HEK293 (cell line): Measurements from ENCODE around the gene MAIP1.

ENCODE experiments used
- CTCF ChIA-PET: fragments of 350-600 bp; formaldehyde crosslinking; extraction: SDS; loops from one replicate; lab custom pipeline; 2021; ENCODE audit warnings: antibody characterized with exemption; lab: Yijun Ruan, JAX
- POLR2A ChIA-PET: fragments of 300-600 bp; formaldehyde crosslinking; extraction: SDS; loops from one replicate; lab custom pipeline; 2020; ENCODE audit warnings: antibody characterized with exemption, inconsistent platforms; lab: Yijun Ruan, JAX
- H3K27ac ChIP-seq: fragments of 200-500 bp; sonication (Bioruptor generic); 2 replicates; pipeline ENCODE4 v1.5.1; 2014; ENCODE audit warnings: low read depth, low read length, control low read depth, inconsistent platforms; ENCODE audit errors: extremely low read depth
- H3K36me3 ChIP-seq, 2 experiments: fragments of 200-500 bp in 1 of 2; sonication (Bioruptor generic) in 1 of 2; 1 replicate in 1 of 2; 2 replicates in 1 of 2; pipeline ENCODE4 v1.5.1; 2014 to 2017; ENCODE audit warnings: inconsistent platforms in 2 of 2, low read length in 2 of 2; ENCODE audit not compliant: control insufficient read depth in 2 of 2, insufficient read depth in 1 of 2
- H3K4me1 ChIP-seq: fragments of 200-500 bp; sonication (Bioruptor generic); 2 replicates; pipeline ENCODE4 v1.5.1; 2014; ENCODE audit warnings: mild to moderate bottlenecking, low read length, inconsistent platforms; ENCODE audit not compliant: control insufficient read depth, insufficient read depth
- H3K4me3 ChIP-seq: 2 replicates; pipeline ENCODE4 v1.5.1; 2011; ENCODE audit warnings: low read depth, mild to moderate bottlenecking, control low read depth, low read length, moderate library complexity
- H3K9me3 ChIP-seq: fragments of 200-500 bp; sonication (Bioruptor generic); 2 replicates; pipeline ENCODE4 v1.5.1; 2014; ENCODE audit warnings: low read depth, low read length, inconsistent platforms; ENCODE audit not compliant: control insufficient read depth, insufficient read depth
- EGR2 ChIP-seq: fragments of 450-650 bp; formaldehyde crosslinking; IDR thresholded peaks from 2 replicates; pipeline ENCODE4 v1.5.1; 2016; ENCODE audit warnings: low read depth, missing biosample characterization, missing genetic modification characterization
- GFI1B ChIP-seq: fragments of 450-650 bp; formaldehyde crosslinking; IDR thresholded peaks from 2 replicates; pipeline ENCODE4 v1.5.1; 2016; ENCODE audit warnings: missing biosample characterization, missing genetic modification characterization
- GLI4 ChIP-seq: fragments of 450-650 bp; formaldehyde crosslinking; IDR thresholded peaks from 2 replicates; pipeline ENCODE4 v1.5.1; 2016; ENCODE audit warnings: missing biosample characterization, missing genetic modification characterization
- GLIS2 ChIP-seq: fragments of 450-650 bp; formaldehyde crosslinking; IDR thresholded peaks from 2 replicates; pipeline ENCODE4 v1.5.1; 2016; ENCODE audit warnings: missing biosample characterization, missing genetic modification characterization
- HIC1 ChIP-seq: fragments of 450-650 bp; formaldehyde crosslinking; IDR thresholded peaks from 2 replicates; pipeline ENCODE4 v1.5.1; 2016; ENCODE audit warnings: missing biosample characterization, missing genetic modification characterization
- HOXA7 ChIP-seq: sonication (generic); formaldehyde crosslinking; IDR thresholded peaks from 2 replicates; pipeline ENCODE4 v1.8.1; 2022; ENCODE audit warnings: missing genetic modification reagents, borderline replicate concordance
- IKZF3 ChIP-seq: fragments of 450-650 bp; IDR thresholded peaks from 2 replicates; pipeline ENCODE4 v1.5.0; 2018; ENCODE audit warnings: missing biosample characterization, mild to moderate bottlenecking, missing genetic modification characterization, moderate library complexity
- KLF16 ChIP-seq: fragments of 450-650 bp; formaldehyde crosslinking; IDR thresholded peaks from 2 replicates; pipeline ENCODE4 v1.5.1; 2017; ENCODE audit warnings: missing biosample characterization, missing genetic modification characterization
- KLF8 ChIP-seq: fragments of 450-650 bp; formaldehyde crosslinking; IDR thresholded peaks from 2 replicates; pipeline ENCODE4 v1.5.1; 2016; ENCODE audit warnings: missing biosample characterization, missing genetic modification characterization
- MEIS1 ChIP-seq: sonication (generic); formaldehyde crosslinking; IDR thresholded peaks from 2 replicates; pipeline ENCODE4 v1.8.1; 2022; ENCODE audit warnings: missing genetic modification reagents, mild to moderate bottlenecking, borderline replicate concordance
- TCF7L2 ChIP-seq: IDR thresholded peaks from 2 replicates; pipeline ENCODE4 v1.6.1; 2011; ENCODE audit warnings: low read depth, mild to moderate bottlenecking, inconsistent platforms, low read length, moderate library complexity, borderline replicate concordance
- ZBTB17 ChIP-seq: fragments of 450-650 bp; formaldehyde crosslinking; IDR thresholded peaks from 2 replicates; pipeline ENCODE4 v1.5.1; 2016; ENCODE audit warnings: missing biosample characterization, missing genetic modification characterization
- ZFP37 ChIP-seq: fragments of 450-650 bp; formaldehyde crosslinking; IDR thresholded peaks from 2 replicates; pipeline ENCODE4 v1.5.1; 2016; ENCODE audit warnings: missing biosample characterization, missing genetic modification characterization
- ZNF112 ChIP-seq: fragments of 450-650 bp; formaldehyde crosslinking; IDR thresholded peaks from 2 replicates; pipeline ENCODE4 v1.5.0; 2017; ENCODE audit warnings: missing biosample characterization, missing genetic modification characterization
- ZNF148 ChIP-seq: fragments of 450-650 bp; formaldehyde crosslinking; IDR thresholded peaks from 2 replicates; pipeline ENCODE4 v1.5.0; 2017; ENCODE audit warnings: missing biosample characterization, missing genetic modification characterization, borderline replicate concordance
- ZNF169 ChIP-seq: fragments of 450-650 bp; formaldehyde crosslinking; IDR thresholded peaks from 2 replicates; pipeline ENCODE4 v1.5.1; 2016; ENCODE audit warnings: missing biosample characterization, missing genetic modification characterization
- ZNF202 ChIP-seq: fragments of 450-650 bp; formaldehyde crosslinking; IDR thresholded peaks from 2 replicates; pipeline ENCODE4 v1.5.1; 2016; ENCODE audit warnings: missing biosample characterization, missing genetic modification characterization, borderline replicate concordance
- ZNF239 ChIP-seq: fragments of 450-650 bp; formaldehyde crosslinking; IDR thresholded peaks from 2 replicates; pipeline ENCODE4 v1.5.1; 2016; ENCODE audit warnings: missing biosample characterization, missing genetic modification characterization
- ZNF248 ChIP-seq: fragments of 450-650 bp; formaldehyde crosslinking; IDR thresholded peaks from 2 replicates; pipeline ENCODE4 v1.5.1; 2017; ENCODE audit warnings: missing biosample characterization, missing genetic modification characterization
- ZNF274 ChIP-seq, 2 experiments: fragments of 200-500 bp in 1 of 2; fragments of 450-650 bp in 1 of 2; sonication (Bioruptor generic) in 1 of 2; formaldehyde crosslinking in 1 of 2; IDR thresholded peaks; 2 replicates each; pipeline versions ENCODE4 v1.5.1 to v1.6.1; 2014 to 2016; ENCODE audit warnings: borderline replicate concordance in 1 of 2, inconsistent platforms in 1 of 2, low read length in 1 of 2, missing biosample characterization in 1 of 2, missing genetic modification characterization in 1 of 2
- ZNF37A ChIP-seq: fragments of 450-650 bp; IDR thresholded peaks from 2 replicates; pipeline ENCODE4 v1.5.1; 2018; ENCODE audit warnings: missing biosample characterization, missing genetic modification characterization
- ZNF488 ChIP-seq: fragments of 450-650 bp; formaldehyde crosslinking; IDR thresholded peaks from 2 replicates; pipeline ENCODE4 v1.5.1; 2016; ENCODE audit warnings: missing biosample characterization, missing genetic modification characterization
- ZNF521 ChIP-seq: fragments of 450-650 bp; formaldehyde crosslinking; IDR thresholded peaks from 2 replicates; pipeline ENCODE4 v1.5.1; 2017; ENCODE audit warnings: missing biosample characterization, mild to moderate bottlenecking, missing genetic modification characterization
- ZNF529 ChIP-seq: fragments of 450-650 bp; formaldehyde crosslinking; IDR thresholded peaks from 2 replicates; pipeline ENCODE4 v1.5.1; 2017; ENCODE audit warnings: missing genetic modification characterization, missing biosample characterization; ENCODE audit not compliant: insufficient replicate concordance
- ZNF571 ChIP-seq: fragments of 450-650 bp; formaldehyde crosslinking; IDR thresholded peaks from 2 replicates; pipeline ENCODE4 v1.5.0; 2017; ENCODE audit warnings: missing biosample characterization, missing genetic modification characterization
- ZNF658 ChIP-seq: fragments of 450-650 bp; formaldehyde crosslinking; IDR thresholded peaks from 2 replicates; pipeline ENCODE4; 2016; ENCODE audit warnings: missing biosample characterization, missing genetic modification characterization
- ZNF704 ChIP-seq: fragments of 450-650 bp; formaldehyde crosslinking; IDR thresholded peaks from 2 replicates; pipeline ENCODE4 v1.5.1; 2016; ENCODE audit warnings: missing biosample characterization, missing genetic modification characterization
- ZNF747 ChIP-seq: fragments of 450-650 bp; formaldehyde crosslinking; IDR thresholded peaks from 2 replicates; pipeline ENCODE4 v1.5.1; 2016; ENCODE audit warnings: missing biosample characterization, missing genetic modification characterization
- ZNF843 ChIP-seq: fragments of 450-650 bp; formaldehyde crosslinking; IDR thresholded peaks from 2 replicates; pipeline ENCODE4 v1.5.1; 2016; ENCODE audit warnings: missing biosample characterization, missing genetic modification characterization
- ZSCAN18 ChIP-seq: fragments of 450-650 bp; formaldehyde crosslinking; IDR thresholded peaks from 2 replicates; pipeline ENCODE4 v1.5.1; 2016; ENCODE audit warnings: missing biosample characterization, missing genetic modification characterization

Gene MAIP1

GRCh38 chr2:199946196-199946595, 9.2 kb upstream of the MAIP1 start:
- H3K4me1 ChIP-seq, result no peaks in the 10 kb centered on the region
- H3K27ac ChIP-seq, result no peak overlapping the region
- no peaks in the 10 kb centered on the region for H3K9me3 ChIP-seq
- TF ChIP-seq ZNF274 (IDR thresholded peaks at IDR 0.05; ENCODE audit: low read length) (no peak), ZNF274 (tag by site-specific recombination; IDR thresholded peaks at IDR 0.05; ENCODE audit: borderline replicate concordance) (no peak), MEIS1 (no peak), ZNF521 (tag by site-specific recombination) (no peak), ZNF202 (no peak), ZNF248 (no peak), ZNF112 (tag by site-specific recombination) (no peak), ZFP37 (tag by site-specific recombination) (no peak), HIC1 (tag by site-specific recombination) (no peak), ZNF169 (tag by site-specific recombination) (no peak), ZNF239 (tag by site-specific recombination) (no peak), KLF16 (tag by site-specific recombination) (no peak), ZNF658 (no peak), HOXA7 (CRISPR knock-in tag) (no peak), GLIS2 (no peak), ZNF37A (tag by site-specific recombination) (no peak), ZNF747 (tag by site-specific recombination) (no peak), KLF8 (tag by site-specific recombination) (no peak), ZNF148 (tag by site-specific recombination) (no peak)
- TF ChIP-seq, all 188 proteins: peak for 0
- CTCF ChIA-PET, result interaction anchor here (1.0 kb wide), 1 partner anchor 28 kb away, joined by 3 read pairs; no protein-coding TSS in a partner anchor
- H3K4me3 ChIP-seq, result no peak overlapping the region
- peaks cover 23 to 76% of the 10 kb centered on the region in 2 experiments for H3K36me3 ChIP-seq
- POLR2A ChIA-PET, result no interaction called here

- Histone ChIP-seq H3K27ac (no peak overlapping the region), H3K9me3 (no peaks in the 10 kb centered on the region), H3K4me3 (no peak overlapping the region), H3K36me3 (peaks cover 23 to 73% of the 10 kb centered on the region in 2 experiments), H3K4me1 (no peaks in the 10 kb centered on the region)
- CTCF ChIA-PET, result no interaction called here
- POLR2A ChIA-PET, result no interaction called here
- TF ChIP-seq ZNF571 (no peak), IKZF3 (no peak), ZNF529 (tag by site-specific recombination) (no peak), GFI1B (tag by site-specific recombination) (no peak), ZNF843 (tag by site-specific recombination) (no peak), ZNF488 (tag by site-specific recombination) (no peak), ZSCAN18 (tag by site-specific recombination) (no peak), ZNF704 (tag by site-specific recombination) (no peak), ZBTB17 (no peak), EGR2 (tag by site-specific recombination) (no peak), GLI4 (tag by site-specific recombination) (no peak), TCF7L2 (no peak)
These were observed 8.5 kb upstream of the MAIP1 start for GRCh38 chr2:199946836-199947235.
